T-helper 22 cell (primary cell): ENCODE measurements around the gene AIFM1.

Experiments
- DNase-seq: peaks from one replicate; pipeline ENCODE4 v3.0.0-alpha.2; 2020; ENCODE audit warnings: low read depth

Gene AIFM1

GRCh38 chrX:130090364-130090763 is 75.3 kb downstream of the AIFM1 start:
- no peak for DNase-seq

GRCh38 chrX:130086447-130087206 is 79.0 kb downstream of the AIFM1 start:
- DNase-seq = peak; percentile 63

- no peak for DNase-seq
Measured at GRCh38 chrX:130085551-130086446, 79.8 kb downstream of the AIFM1 start.

- no peak for DNase-seq
Measured at GRCh38 chrX:130084631-130085237, 80.9 kb downstream of the AIFM1 start.

- DNase-seq = no peak
Measured at GRCh38 chrX:130083656-130084382, 81.8 kb downstream of the AIFM1 start.

- DNase-seq = no peak
Measured at GRCh38 chrX:130083107-130083490, 82.5 kb downstream of the AIFM1 start.

GRCh38 chrX:130082244-130083106 is 83.2 kb downstream of the AIFM1 start:
- DNase-seq = peak; percentile 64

GRCh38 chrX:130081421-130082045 is 84.1 kb downstream of the AIFM1 start:
- no peak for DNase-seq

- no peak for DNase-seq
Measured at GRCh38 chrX:130080791-130081367, 84.8 kb downstream of the AIFM1 start.

GRCh38 chrX:130079824-130080406 is 85.7 kb downstream of the AIFM1 start:
- peak; percentile 29 for DNase-seq
